Spleen (tissue), 13 donors: Measurements from ENCODE around the gene DPH2. TPM values are rescaled to one million over a fixed set of nuclear protein-coding genes. Genes with fewer than 3 reads are reported as not detected.

Experiments used
- DNase-seq: peaks from one replicate; pipeline ENCODE4 v3.0.0-alpha.2; 2020
- H3K27ac ChIP-seq, 8 donors: fragments of 200-600 bp; sonication (generic) in 7 of 8; 1 replicate in 4 of 8; 2 replicates in 4 of 8; pipeline versions ENCODE4 v1.5.0 to v1.8.0; 2016 to 2021; ENCODE audit warnings: inconsistent platforms in 4 of 8, mild to moderate bottlenecking in 4 of 8, moderate library complexity in 1 of 8
- H3K27me3 ChIP-seq, 7 donors: fragments of 200-600 bp; sonication (generic) in 6 of 7; replicated peaks in 1 of 7; 1 replicate in 4 of 7; 2 replicates in 3 of 7; pipeline versions ENCODE4 v1.5.0 to v1.8.0; 2016 to 2021; ENCODE audit warnings: inconsistent platforms in 3 of 7, mild to moderate bottlenecking in 1 of 7
- H3K36me3 ChIP-seq, 6 donors: fragments of 200-600 bp; sonication (generic) in 5 of 6; 1 replicate in 4 of 6; 2 replicates in 2 of 6; pipeline versions ENCODE4 v1.5.0 to v1.8.0; 2016 to 2021; ENCODE audit warnings: inconsistent platforms in 2 of 6
- H3K4me1 ChIP-seq, 6 donors: fragments of 200-600 bp; sonication (generic) in 5 of 6; 1 replicate in 3 of 6; 2 replicates in 3 of 6; pipeline versions ENCODE4 v1.5.0 to v1.8.0; 2016 to 2021; ENCODE audit warnings: inconsistent platforms in 3 of 6
- H3K4me3 ChIP-seq, 8 donors: fragments of 200-600 bp; sonication (generic) in 7 of 8; 1 replicate in 4 of 8; 2 replicates in 4 of 8; pipeline versions ENCODE4 v1.5.0 to v1.8.0; 2016 to 2021; ENCODE audit warnings: inconsistent platforms in 4 of 8, mild to moderate bottlenecking in 4 of 8, moderate library complexity in 2 of 8
- H3K9me3 ChIP-seq, 8 donors: fragments of 200-600 bp; sonication (generic) in 7 of 8; 1 replicate in 4 of 8; 2 replicates in 4 of 8; pipeline versions ENCODE4 v1.5.0 to v1.8.0; 2016 to 2021; ENCODE audit warnings: inconsistent platforms in 4 of 8
- POLR2A ChIP-seq, 3 donors: fragments of 450-650 bp; IDR thresholded peaks; one replicate each; pipeline ENCODE4 v1.5.1; 2017; ENCODE audit warnings: antibody characterized with exemption in 3 of 3, mild to moderate bottlenecking in 1 of 3
- POLR2AphosphoS5 ChIP-seq, 3 donors: sonication (generic); formaldehyde crosslinking; IDR thresholded peaks; one replicate each; pipeline ENCODE4 v1.5.1; 2017; ENCODE audit warnings: antibody characterized with exemption in 3 of 3
- WGBS, 5 donors: extraction: QIAGEN DNeasy Blood & Tissue Kit in 3 of 5; methylation state at CpG; one replicate each; pipeline versions ENCODE4 v1.1.5 to v1.1.7; 2013 to 2018; 5-methylcytosine and 5-hydroxymethylcytosine counted together
- intact Hi-C: fragments of 100-400 bp; cut with DNase I; formaldehyde crosslinking; loops from one replicate; pipeline ENCODE4 v1.15.0; 2023; ENCODE audit warnings: low total_unique reads
- long read RNA-seq, 2 donors: transcript quantifications; one replicate each; lab custom pipeline, GENCODE V29; 2026
- polyA plus RNA-seq, 3 donors: library from polyadenylated mRNA; stranded (reverse); fragments of 200-250 nt; gene quantifications; one replicate each; pipeline ENCODE4 v1.2.1, GENCODE V29; 2013
- total RNA-seq, 7 donors: library from RNA; depleted of rRNA in 3 of 7; stranded (reverse); fragments of >200 nt in 3 of 7; fragmentation: NEBNext Ultra II Directional in 4 of 7; extraction: Animal tissue kit (Norgen Biotek cat#: 25700) in 4 of 7; gene quantifications; one replicate each; pipeline versions ENCODE4 v1.1.0 to v1.2.1, GENCODE V29; 2016 to 2021
- TF ChIP-seq, protein P1 (sequence below), 11 experiments: fragments of 200-600 bp in 7 of 11; fragments of 450-650 bp in 4 of 11; sonication (generic) in 4 of 11; IDR thresholded peaks in 8 of 11; conservative IDR thresholded peaks in 3 of 11; 1 replicate in 7 of 11; 2 replicates in 4 of 11; pipeline versions ENCODE4 v1.4.0 to v1.8.0; 2016 to 2021; ENCODE audit warnings: antibody characterized with exemption in 11 of 11, inconsistent platforms in 4 of 11, mild to moderate bottlenecking in 1 of 11
- donor health status: healthy with polysubstance abuse.
- donor health status: DM: no; HTN: no; CAD: no; lungs with moderate emphysema.
- donor health status: DM: no; HTN: no; CAD: no.
- donor health status: Bipolar disorder and iron deficiency.
- donor health status: healthy.
- donor health status: DM: no; HTN: no; CAD: no.
- donor health status: DM: yes; HTN: yes; CAD: no.

Gene DPH2, protein sequence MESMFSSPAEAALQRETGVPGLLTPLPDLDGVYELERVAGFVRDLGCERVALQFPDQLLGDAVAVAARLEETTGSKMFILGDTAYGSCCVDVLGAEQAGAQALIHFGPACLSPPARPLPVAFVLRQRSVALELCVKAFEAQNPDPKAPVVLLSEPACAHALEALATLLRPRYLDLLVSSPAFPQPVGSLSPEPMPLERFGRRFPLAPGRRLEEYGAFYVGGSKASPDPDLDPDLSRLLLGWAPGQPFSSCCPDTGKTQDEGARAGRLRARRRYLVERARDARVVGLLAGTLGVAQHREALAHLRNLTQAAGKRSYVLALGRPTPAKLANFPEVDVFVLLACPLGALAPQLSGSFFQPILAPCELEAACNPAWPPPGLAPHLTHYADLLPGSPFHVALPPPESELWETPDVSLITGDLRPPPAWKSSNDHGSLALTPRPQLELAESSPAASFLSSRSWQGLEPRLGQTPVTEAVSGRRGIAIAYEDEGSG
- total RNA-seq (10 to 100 TPM; 22.9 to 36.5 (median 26.1) TPM), polyA plus RNA-seq (10 to 100 TPM; 15.7 to 24.6 (median 17.6) TPM)
- long read RNA-seq, donor 1, partial matches to known transcripts: 0 of 1 reads
- long read RNA-seq, donor 1, other reads (novel, unspliced or antisense): 0 of 1 reads
- long read RNA-seq, donor 2, partial matches to known transcripts: 6 of 8 reads
- long read RNA-seq, donor 2, other reads (novel, unspliced or antisense): 0 of 8 reads

DNA sequence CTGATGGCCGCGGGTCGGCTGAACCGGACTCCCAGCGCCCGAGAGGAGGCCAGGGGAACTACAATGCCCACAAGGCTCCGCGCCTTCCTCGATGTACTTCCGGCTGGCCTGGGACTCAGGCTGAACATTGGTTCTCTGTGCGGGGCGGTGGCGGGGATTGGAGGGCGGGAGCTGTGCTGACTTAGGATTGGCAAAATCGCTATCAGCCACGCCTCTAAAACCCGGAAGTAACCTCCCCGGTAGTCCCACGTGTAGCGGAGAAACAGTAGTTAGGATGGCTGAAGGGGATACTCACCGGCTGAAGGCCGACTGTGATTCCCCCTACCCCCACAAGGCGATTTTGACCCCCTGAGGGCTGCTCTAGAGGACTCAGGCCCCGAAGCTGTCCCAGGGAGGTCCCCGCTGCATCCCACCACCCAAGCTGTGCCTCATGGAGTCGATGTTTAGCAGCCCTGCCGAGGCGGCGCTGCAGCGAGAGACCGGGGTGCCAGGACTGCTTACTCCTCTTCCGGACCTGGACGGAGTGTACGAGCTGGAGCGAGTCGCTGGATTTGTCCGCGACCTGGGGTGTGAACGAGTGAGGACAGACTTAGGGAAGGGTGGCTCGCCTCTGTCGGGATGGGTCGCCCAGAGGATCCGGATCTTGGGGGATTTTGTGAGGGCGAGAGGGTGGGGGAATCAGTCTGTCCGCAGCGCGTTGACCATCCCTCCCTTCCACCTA lies at the start of gene DPH2:
TSS of gene DPH2 (plus strand) at position 265 of the 721 bp plus-strand sequence. CDS start at position 431, 166 bp downstream.
- peak; percentile 99 for DNase-seq
- Histone ChIP-seq H3K27ac (peak within 1 kb of the TSS in 6 of 8 donors; percentile 27 to 77 (median 59)), H3K36me3 (peaks cover 0 to 52% (median 12%) of the 10 kb centered on the region in 6 donors), H3K4me1 (peaks cover 15 to 41% (median 28%) of the 10 kb centered on the region in 6 donors), H3K4me3 (peak within 1 kb of the TSS; percentile 78 to 97 (median 95)), H3K9me3 (no peaks in the 10 kb centered on the region), H3K27me3 (no peaks in the 10 kb centered on the region)
- WGBS, 5 donors: 0 to 1% (median 0%) methylated on average over 28 to 47 of the region's 47 CpGs
- TF ChIP-seq, protein P1, sequence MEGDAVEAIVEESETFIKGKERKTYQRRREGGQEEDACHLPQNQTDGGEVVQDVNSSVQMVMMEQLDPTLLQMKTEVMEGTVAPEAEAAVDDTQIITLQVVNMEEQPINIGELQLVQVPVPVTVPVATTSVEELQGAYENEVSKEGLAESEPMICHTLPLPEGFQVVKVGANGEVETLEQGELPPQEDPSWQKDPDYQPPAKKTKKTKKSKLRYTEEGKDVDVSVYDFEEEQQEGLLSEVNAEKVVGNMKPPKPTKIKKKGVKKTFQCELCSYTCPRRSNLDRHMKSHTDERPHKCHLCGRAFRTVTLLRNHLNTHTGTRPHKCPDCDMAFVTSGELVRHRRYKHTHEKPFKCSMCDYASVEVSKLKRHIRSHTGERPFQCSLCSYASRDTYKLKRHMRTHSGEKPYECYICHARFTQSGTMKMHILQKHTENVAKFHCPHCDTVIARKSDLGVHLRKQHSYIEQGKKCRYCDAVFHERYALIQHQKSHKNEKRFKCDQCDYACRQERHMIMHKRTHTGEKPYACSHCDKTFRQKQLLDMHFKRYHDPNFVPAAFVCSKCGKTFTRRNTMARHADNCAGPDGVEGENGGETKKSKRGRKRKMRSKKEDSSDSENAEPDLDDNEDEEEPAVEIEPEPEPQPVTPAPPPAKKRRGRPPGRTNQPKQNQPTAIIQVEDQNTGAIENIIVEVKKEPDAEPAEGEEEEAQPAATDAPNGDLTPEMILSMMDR (IDR thresholded peaks at IDR 0.05 in 8 of 11, conservative IDR thresholded peaks at IDR 0.05 in 3 of 11): peak in 6 of 11 experiments; percentile 11 to 34 (median 19)
- no peak for TF ChIP-seq POLR2A (IDR thresholded peaks at IDR 0.05)
- peak; percentile 61 to 72 (median 66) for TF ChIP-seq POLR2AphosphoS5 (IDR thresholded peaks at IDR 0.05)
- intact Hi-C loops: no loop called here

DNA sequence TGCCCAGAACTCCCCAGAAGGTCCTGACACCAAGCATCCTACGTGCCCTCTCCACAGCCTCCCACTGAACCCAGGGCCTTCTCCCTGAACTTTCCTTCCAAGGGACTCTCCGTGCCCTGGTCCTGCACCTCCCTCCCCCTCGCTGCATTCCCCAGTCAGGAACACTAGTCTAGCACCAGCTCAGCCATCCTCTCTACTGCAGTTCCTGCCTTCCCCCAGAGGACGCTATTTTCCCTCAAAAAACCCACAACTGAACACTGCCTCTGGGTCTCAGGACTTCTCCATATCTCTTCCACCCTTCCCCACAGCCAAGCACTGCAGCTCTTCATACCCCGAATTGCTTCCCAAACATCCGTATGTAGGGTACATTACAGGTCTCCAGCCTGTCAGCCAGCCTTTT lies 48.8 kb upstream of the DPH2 start:
- no peak for TF ChIP-seq POLR2A (IDR thresholded peaks at IDR 0.05)
- TF ChIP-seq, protein P1 (IDR thresholded peaks at IDR 0.05 in 8 of 11, conservative IDR thresholded peaks at IDR 0.05 in 3 of 11): no peak
- no peak for TF ChIP-seq POLR2AphosphoS5 (IDR thresholded peaks at IDR 0.05)
- no peak overlapping the region for H3K27ac ChIP-seq
- no peaks in the 10 kb centered on the region for H3K9me3 ChIP-seq
- H3K4me3 ChIP-seq: no peak overlapping the region
- 91 to 97% (median 93%) methylated on average over 6 of the region's 6 CpGs for WGBS, 5 donors
- H3K4me1 ChIP-seq: no peaks in the 10 kb centered on the region
- no peaks in the 10 kb centered on the region for H3K27me3 ChIP-seq
- intact Hi-C loops: no loop called here
- H3K36me3 ChIP-seq: peaks cover 0 to 37% (median 2%) of the 10 kb centered on the region in 6 donors
- no peak for DNase-seq

DNA sequence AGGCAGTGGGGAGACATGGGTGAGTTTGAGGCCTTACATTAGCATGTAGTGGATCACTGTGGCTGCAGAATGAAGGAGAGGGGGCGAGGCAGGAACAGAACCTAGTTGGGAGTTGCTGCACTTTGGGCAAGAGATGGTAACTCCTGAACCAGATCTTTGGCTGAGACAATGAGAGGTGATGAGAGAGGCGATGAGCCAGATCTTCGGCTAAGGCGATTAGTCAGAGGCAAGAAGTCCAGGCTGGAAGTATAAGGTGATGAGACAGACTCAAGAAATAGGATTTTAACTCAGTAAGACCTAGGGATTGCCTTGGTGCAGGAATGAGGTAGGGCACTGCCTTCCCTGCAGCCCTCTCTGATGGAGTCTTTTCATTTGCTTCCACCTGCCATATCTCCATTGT lies 45.3 kb upstream of the DPH2 start:
- 74 to 98% (median 85%) methylated on average over 4 of the region's 4 CpGs for WGBS, 5 donors
- no peak for DNase-seq
- intact Hi-C loops: no loop called here
- peaks cover 0 to 48% (median 2%) of the 10 kb centered on the region in 6 donors for H3K36me3 ChIP-seq
- TF ChIP-seq POLR2AphosphoS5 (IDR thresholded peaks at IDR 0.05): no peak
- TF ChIP-seq, protein P1 (IDR thresholded peaks at IDR 0.05 in 8 of 11, conservative IDR thresholded peaks at IDR 0.05 in 3 of 11): no peak
- no peaks in the 10 kb centered on the region for H3K27me3 ChIP-seq
- H3K27ac ChIP-seq: no peak overlapping the region
- no peak overlapping the region for H3K4me3 ChIP-seq
- H3K4me1 ChIP-seq: no peaks in the 10 kb centered on the region
- H3K9me3 ChIP-seq: no peaks in the 10 kb centered on the region
